HG03439 (cell line): ENCODE measurements around the gene PAGE2B.
"Not testable (repeated sequence)": the region's sequence is repeated elsewhere in the genome, so short reads cannot be mapped to it uniquely, and the experiment has no call there.

ENCODE experiments used
- ATAC-seq: cut with Tn5 transposase; IDR thresholded peaks from one replicate; pipeline ENCODE4 v1.9.1; 2021; ENCODE audit warnings: mild to moderate bottlenecking, moderate library complexity; ENCODE audit not compliant: unreplicated experiment

Gene PAGE2B

GRCh38 chrX:55074851-55075467, at the start of gene PAGE2B:
TSS of gene PAGE2B (plus strand) at chrX:55075030. CDS start at chrX:55076042, 1,012 bp downstream.
- no peak for ATAC-seq

GRCh38 chrX:55026143-55026542, 48.7 kb upstream of the PAGE2B start:
- no peak for ATAC-seq

- no peak for ATAC-seq
Measured at GRCh38 chrX:55026840-55027239, 48.0 kb upstream of the PAGE2B start.

GRCh38 chrX:55028040-55028439, 46.8 kb upstream of the PAGE2B start:
- ATAC-seq = no peak

- ATAC-seq = no peak
Measured at GRCh38 chrX:55028611-55029010, 46.2 kb upstream of the PAGE2B start.

GRCh38 chrX:55029291-55029690, 45.5 kb upstream of the PAGE2B start:
- no peak for ATAC-seq

- ATAC-seq = no peak
Measured at GRCh38 chrX:55030271-55031205, 44.3 kb upstream of the PAGE2B start, which contains the start of gene ALAS2. TSS of gene ALAS2 (minus strand) at chrX:55030977. CDS start at chrX:55026000, 4,977 bp downstream.

- ATAC-seq = no peak
Measured at GRCh38 chrX:55033429-55033828, 41.4 kb upstream of the PAGE2B start.

GRCh38 chrX:55039471-55039870, 35.4 kb upstream of the PAGE2B start:
- ATAC-seq = no peak

- no peak for ATAC-seq
Measured at GRCh38 chrX:55041514-55041913, 33.3 kb upstream of the PAGE2B start.

- not testable (repeated sequence) for ATAC-seq
Measured at GRCh38 chrX:55050599-55050998, 24.2 kb upstream of the PAGE2B start.

- no peak for ATAC-seq
Measured at GRCh38 chrX:55056820-55057674, 17.8 kb upstream of the PAGE2B start.

- no peak for ATAC-seq
Measured at GRCh38 chrX:55057675-55058249, 17.1 kb upstream of the PAGE2B start.

GRCh38 chrX:55067180-55067579, 7.7 kb upstream of the PAGE2B start:
- ATAC-seq = not testable (repeated sequence)

- no peak for ATAC-seq
Measured at GRCh38 chrX:55072286-55072685, 2.5 kb upstream of the PAGE2B start.

GRCh38 chrX:55088795-55089489, 14.1 kb downstream of the PAGE2B start, which contains the start of gene PAGE2:
TSS of gene PAGE2 (plus strand) at chrX:55089018. CDS start at chrX:55090021, 1,003 bp downstream.
- no peak for ATAC-seq

- ATAC-seq = no peak
Measured at GRCh38 chrX:55098691-55099090, 23.9 kb downstream of the PAGE2B start.

GRCh38 chrX:55099162-55099561, 24.3 kb downstream of the PAGE2B start:
- no peak for ATAC-seq

- no peak for ATAC-seq
Measured at GRCh38 chrX:55102754-55103153, 27.9 kb downstream of the PAGE2B start.

- no peak for ATAC-seq
Measured at GRCh38 chrX:55107262-55107661, 32.4 kb downstream of the PAGE2B start.
